COLO668 (cell line): ENCODE data around the gene EML6.
A peak's percentile ranks its signal among the peaks of the same experiment; 100 is the strongest.
"Not testable (repeated sequence)": the region's sequence is repeated elsewhere in the genome, so short reads cannot be mapped to it uniquely, and the experiment has no call there.

Source experiments
- DNase-seq: peaks from one replicate; lab custom pipeline; 2025; ENCODE audit not compliant: unreplicated experiment; lab: John Stamatoyannopoulos, UW

Gene EML6

DNA sequence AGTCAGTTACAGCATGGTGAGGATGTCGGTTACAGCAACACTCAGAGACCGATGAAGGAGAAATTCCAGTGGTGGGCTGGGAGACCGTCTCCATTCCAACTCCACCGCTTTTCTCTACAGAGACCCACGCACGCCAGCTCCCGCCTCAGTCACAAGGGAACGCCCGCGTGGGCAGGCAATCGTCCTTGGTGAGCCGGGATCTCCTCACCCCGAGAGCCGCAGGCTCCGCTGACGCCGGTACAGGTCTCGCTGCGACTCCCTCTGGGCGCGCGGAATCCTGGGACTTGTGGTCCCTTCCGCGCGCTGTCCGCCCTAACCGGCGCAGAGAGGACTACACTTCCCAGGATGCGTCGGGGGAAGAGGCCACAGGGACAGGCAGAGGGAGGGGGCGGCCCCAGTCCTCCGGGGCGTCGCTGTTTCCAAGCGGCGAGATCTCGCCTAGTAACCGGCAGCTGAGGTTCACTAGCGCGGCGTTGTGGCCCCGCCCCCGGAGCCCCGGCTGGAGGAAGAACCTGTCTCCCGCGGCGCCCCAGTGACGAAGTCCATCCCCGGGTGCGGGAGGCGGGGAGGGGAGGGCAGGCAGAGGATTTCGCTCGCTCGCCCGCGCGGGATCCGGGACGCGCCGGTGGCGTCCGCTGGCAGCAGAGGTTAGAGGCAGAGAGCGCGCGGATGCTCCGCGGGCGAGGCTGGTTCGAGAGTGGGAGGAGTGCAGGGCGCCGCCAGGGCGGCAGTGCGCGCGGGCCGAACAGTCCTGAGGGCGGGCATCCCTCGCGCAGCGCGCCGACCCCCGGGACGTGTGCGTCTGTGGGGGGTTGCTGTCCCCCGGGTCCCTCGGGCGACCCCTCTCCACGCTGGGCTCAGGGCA lies at the start of gene EML6:
EML6 (plus strand) TSS at position 532 of the 865 bp plus-strand sequence. CDS start 1,400 bp downstream, outside the sequence.
- peak; percentile 99 for DNase-seq

DNA sequence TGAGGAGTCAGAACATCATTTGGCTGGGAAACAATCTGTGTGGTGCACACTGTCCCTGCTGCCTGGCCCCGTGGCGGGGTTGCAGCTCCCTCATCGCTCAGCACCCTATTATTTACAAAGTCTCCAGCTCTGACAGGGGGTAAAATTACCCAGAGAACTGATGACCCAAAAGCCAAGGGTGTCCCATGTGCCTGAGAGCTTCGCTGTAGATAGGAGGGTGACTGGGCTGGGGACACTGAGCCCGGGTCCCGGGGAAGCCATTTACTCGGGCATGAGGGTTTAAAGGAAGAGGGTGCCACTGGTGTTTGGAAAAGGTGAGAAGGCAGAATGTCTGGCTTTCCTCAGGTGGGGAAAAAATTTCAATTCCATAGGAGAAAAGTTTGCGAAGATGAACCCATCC lies 48.2 kb upstream of the EML6 start:
- no peak for DNase-seq

GRCh38 chr2:54675738-54676137 lies 47.7 kb upstream of the EML6 start:
- DNase-seq, result no peak

GRCh38 chr2:54676656-54677055 lies 46.8 kb upstream of the EML6 start:
- no peak for DNase-seq

DNA sequence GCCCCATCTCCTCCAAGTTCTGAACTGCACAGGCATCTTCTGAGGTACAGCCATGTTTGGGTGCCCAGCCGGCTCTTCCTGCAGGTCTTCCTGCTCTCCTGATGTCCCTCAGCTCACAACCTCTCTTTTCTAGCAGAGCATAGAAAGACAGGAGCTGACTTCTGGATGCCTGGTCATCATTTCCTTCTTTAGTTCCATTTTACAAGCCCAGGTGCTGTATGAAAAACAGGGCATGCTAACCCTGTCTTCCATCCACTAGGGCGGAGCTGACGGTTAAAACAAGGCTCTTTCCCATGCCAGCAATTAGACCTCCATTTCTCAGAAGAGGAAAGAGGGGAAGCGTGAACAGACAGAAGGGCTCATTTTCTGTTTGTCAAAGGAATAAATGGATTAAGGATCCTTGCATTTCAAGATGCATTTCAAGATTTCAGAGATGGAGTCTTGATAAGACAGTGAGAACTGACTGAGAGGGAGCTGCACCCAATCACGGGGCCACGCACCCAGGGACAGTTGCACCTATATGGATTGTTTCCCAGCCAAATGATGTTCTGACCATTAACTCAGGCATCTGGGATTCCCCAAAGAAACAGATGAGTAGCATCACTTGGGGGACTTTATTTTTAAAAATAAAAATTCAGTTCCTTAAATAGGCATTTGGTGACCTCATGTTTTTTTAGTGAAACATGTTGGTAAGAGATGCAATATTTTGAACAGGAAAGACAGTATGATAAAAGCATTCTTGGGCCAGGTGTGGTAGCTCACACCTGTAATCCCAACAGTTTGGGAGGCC lies 45.8 kb upstream of the EML6 start:
- DNase-seq, result no peak

GRCh38 chr2:54678719-54679118 lies 44.7 kb upstream of the EML6 start:
- DNase-seq, result no peak

DNA sequence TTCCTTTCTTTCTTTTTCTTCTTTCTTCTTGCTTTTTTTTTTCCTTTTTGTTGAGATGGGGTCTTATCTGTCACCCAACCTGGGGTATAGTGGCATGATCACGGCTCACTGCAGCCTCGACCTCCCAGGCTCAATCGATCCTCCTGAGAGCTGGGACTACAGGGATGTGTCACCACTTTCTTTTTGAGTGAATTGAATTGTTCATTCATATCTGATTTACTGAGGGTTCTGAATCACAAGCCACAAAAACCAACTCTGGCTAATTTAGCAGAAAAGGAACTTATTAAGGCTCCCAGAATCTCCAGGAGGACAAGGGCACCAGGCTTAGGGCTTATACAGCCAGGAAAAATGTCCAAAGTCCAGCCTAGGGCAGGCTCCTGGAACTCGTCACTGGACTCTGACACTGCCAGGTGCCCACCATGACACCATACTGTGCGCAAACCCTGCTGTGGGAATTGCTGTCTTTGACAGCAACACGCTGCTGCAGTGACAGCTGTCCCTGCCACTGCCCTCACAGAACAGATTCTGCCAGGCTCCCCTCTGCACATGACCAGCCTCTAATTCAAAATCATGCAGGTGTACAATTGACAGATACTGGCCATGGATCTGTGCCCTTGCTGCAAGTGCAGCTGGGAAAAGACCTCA lies 42.9 kb upstream of the EML6 start:
- DNase-seq, result no peak

- DNase-seq, result no peak
These were observed 42.0 kb upstream of the EML6 start for GRCh38 chr2:54681416-54681815.

- no peak for DNase-seq
These were observed 39.9 kb upstream of the EML6 start for GRCh38 chr2:54683596-54683995.

DNA sequence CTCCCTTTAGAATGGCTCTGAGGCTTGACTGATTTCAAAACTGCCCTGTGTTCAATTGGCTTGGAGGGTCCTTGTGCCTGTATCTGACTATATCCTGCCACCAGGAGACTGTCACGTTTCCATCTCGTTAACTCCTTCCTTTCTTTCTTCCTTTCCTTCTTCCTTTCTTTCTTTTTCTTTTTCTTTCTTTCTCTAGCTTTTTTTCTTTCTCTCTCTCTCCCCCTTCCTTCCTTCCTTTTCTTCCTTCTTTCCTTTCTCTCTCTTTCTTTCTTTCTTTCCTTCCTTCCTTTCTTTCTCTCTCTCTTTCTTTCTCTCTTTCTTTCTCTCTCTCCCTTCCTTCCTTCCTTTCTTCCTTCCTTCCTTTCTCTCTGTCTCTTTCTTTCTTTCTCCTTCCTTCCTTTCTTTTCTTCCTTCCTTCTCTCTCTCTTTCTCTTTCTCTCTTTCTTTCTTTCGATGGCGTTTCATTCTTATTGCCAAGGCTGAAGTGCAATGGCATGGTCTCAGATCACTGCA lies 38.1 kb upstream of the EML6 start:
- no peak for DNase-seq

- no peak for DNase-seq
These were observed 35.8 kb upstream of the EML6 start for GRCh38 chr2:54687595-54688152.

DNA sequence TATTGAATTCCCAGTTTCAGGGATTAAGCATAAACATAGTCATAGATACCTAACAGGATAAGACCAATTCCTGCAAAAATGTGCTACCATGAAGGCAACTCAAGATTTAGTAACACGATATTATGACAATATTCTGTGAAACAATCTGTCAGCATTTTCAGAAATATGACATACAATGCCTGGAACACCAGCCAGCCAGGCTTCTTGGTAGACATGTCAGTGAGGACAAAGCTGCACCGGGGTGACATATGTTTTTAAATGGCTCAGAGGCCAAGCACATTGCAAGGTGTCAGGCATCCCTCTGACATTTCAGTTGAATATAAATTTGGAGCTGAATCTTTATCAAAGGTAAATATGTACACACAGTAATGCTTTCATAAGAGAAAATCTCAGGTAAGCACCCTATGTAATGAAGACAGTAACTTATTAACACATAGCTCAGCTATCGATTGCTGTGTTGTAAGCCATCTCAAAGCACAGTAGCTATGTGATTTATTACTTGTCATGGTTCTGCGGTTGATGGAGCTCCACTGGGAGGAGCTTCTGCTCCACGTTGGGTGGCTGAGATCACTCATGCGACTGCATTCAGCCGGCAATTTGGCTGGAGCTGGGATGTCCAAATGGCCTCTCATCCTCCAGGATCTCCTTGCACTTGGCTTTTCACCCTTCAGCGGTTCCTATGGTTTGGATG lies 31.9 kb upstream of the EML6 start:
- peak; percentile 69 for DNase-seq

- DNase-seq, result no peak
These were observed 30.9 kb upstream of the EML6 start for GRCh38 chr2:54692556-54692955.

DNA sequence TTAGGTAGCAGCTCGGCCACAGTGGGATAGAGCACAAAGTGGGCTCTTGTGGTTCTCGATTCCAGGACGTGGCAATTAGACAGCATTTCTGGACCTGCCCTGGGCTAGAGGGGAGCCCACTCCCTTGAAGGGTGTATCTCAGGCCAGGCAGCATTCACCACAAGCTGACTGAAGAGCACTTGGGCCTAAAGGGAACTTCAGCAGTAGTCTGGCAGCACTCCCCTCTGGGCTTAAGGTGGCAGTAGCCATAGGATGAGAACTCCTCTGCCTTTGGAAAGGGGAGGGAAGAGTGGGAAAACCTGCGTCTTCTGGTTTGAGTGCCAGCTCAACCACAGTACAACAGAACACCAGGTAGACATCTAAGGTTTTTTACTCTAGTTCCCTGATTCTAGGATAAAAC lies 28.1 kb upstream of the EML6 start:
- no peak for DNase-seq

DNA sequence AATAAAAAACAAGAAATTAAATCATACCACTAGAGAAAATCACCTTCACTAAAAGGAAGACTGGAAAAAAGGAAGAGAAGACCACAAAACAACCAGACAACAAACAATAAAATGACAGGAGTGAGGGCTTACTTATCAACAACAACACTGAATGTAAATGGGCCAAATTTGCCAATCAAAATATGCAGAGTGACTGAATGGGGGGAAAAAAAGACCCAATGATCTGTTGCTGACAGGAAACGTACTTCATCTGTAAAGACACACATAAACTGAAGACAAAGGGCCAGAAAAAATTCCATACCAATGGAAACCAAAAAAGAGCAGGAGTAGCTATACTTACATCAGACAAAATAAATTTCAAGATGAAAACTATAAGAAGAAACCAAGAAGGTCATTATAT lies 25.5 kb upstream of the EML6 start:
- no peak for DNase-seq

DNA sequence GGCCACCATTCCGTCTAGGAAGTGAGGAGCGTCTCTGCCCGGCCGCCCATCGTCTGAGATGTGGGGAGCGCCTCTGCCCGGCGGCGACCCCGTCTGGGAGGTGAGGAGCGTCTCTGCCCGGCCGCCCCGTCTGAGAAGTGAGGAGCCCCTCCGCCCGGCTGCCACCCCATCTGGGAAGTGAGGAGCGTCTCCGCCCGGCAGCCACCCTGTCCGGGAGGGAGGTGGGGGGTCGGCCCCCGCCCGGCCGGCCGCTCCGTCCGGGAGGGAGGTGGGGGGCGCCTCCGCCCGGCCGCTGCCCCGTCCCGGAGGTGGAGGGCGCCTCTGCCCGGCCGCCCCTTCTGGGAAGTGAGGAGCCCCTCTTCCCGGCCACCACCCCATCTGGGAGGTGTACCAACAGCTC lies 24.5 kb upstream of the EML6 start:
- not testable (repeated sequence) for DNase-seq

DNA sequence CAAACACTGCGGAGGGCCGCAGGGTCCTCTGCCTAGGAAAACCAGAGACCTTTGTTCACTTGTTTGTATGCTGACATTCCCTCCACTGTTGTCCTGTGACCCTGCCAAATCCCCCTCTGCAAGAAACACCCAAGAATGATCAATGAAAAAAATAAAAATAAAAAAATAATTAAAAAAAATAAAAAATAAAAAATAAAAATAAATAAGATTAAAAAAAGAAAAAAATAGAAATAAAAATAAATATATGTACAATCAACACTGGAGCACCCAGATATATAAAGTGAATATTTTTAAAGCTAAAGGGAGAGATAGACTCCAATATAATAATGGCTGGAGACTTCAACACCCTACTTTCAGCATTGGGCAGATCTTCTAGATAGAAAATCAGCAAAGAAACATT lies 23.8 kb upstream of the EML6 start:
- DNase-seq, result no peak

DNA sequence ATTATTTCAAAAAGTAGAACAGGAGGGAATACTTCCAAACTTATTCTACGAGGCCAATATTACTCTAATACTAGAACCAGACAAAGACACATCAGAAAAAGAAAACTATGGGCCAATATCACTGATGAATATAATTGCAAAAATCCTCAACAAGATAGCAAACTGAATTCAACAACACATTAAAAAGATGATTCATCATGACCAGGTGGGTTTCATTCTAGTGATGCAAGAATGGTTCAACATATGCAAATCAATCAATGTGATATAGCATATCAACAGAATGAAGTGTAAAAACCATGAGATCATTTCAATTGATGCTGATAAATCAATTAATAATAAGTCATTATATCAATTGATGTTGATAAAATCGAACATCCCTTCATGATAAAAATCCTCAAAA lies 22.4 kb upstream of the EML6 start:
- no peak for DNase-seq

- no peak for DNase-seq
These were observed 19.2 kb upstream of the EML6 start for GRCh38 chr2:54704238-54704637.
